ENCODE data around the gene ERG. TPM values are rescaled to one million over a fixed set of nuclear protein-coding genes. Genes with fewer than 3 reads are reported as not detected.
A peak's percentile ranks its signal among the peaks of the same experiment; 100 is the strongest.

The ERG gene
- total RNA-seq, 4 donors from 2014 or later = 4.6 to 7.0 (median 5.1) TPM

GRCh38 chr21:38355353-38355752, 142.9 kb downstream of the ERG start:
- no peak for ATAC-seq
- H3K27ac ChIP-seq = no peak overlapping the region

GRCh38 chr21:38354746-38355145, 143.5 kb downstream of the ERG start:
- Histone ChIP-seq H3K36me3 (no peaks in the 10 kb centered on the region), H3K27me3 (peaks cover 0 to 6% (median 0%) of the 10 kb centered on the region in 3 donors), H3K9me3 (no peaks in the 10 kb centered on the region), H3K4me3 (no peak overlapping the region), H3K4me1 (no peaks in the 10 kb centered on the region), H3K27ac (no peak overlapping the region)
- in situ Hi-C loops (cut with MboI; ENCODE audit: low sequenced_read_pairs in 4 of 4) = loop anchor here (5.0 to 25.0 kb wide), 6 partner anchors 140 to 667 kb away; no protein-coding TSS in a partner anchor
- DNase-seq = no peak
- intact Hi-C loops (cut with DNase I; ENCODE audit: low total_unique reads) = loop anchor here (5.0 kb wide), 3 partner anchors 182 to 847 kb away; no protein-coding TSS in a partner anchor
- TF ChIP-seq CTCF (IDR thresholded peaks at IDR 0.05 in 4 of 5, conservative IDR thresholded peaks at IDR 0.05 in 1 of 5) = no peak
- no peak for TF ChIP-seq POLR2A (IDR thresholded peaks at IDR 0.05)
- ATAC-seq = no peak

More at GRCh38 chr21:38355353-38355752, 142.9 kb downstream of the ERG start:
- Histone ChIP-seq H3K27me3 (peaks cover 0 to 6% (median 0%) of the 10 kb centered on the region in 3 donors), H3K4me1 (no peaks in the 10 kb centered on the region), H3K9me3 (no peaks in the 10 kb centered on the region), H3K36me3 (no peaks in the 10 kb centered on the region), H3K4me3 (no peak overlapping the region)
- TF ChIP-seq POLR2A (IDR thresholded peaks at IDR 0.05) = no peak
- no peak for TF ChIP-seq CTCF (IDR thresholded peaks at IDR 0.05 in 4 of 5, conservative IDR thresholded peaks at IDR 0.05 in 1 of 5)
- no peak for DNase-seq
- intact Hi-C loops (cut with DNase I; ENCODE audit: low total_unique reads) = loop anchor here (5.0 kb wide), 1 partner anchor 183 kb away; no protein-coding TSS in a partner anchor
- in situ Hi-C loops (cut with MboI; ENCODE audit: low sequenced_read_pairs in 4 of 4) = loop anchor here (10.0 to 25.0 kb wide), 4 partner anchors 141 to 668 kb away; no protein-coding TSS in a partner anchor

GRCh38 chr21:38354231-38354630, 144.0 kb downstream of the ERG start:
- TF ChIP-seq CTCF (IDR thresholded peaks at IDR 0.05 in 4 of 5, conservative IDR thresholded peaks at IDR 0.05 in 1 of 5) (no peak), POLR2A (IDR thresholded peaks at IDR 0.05) (no peak)
- H3K9me3 ChIP-seq = no peaks in the 10 kb centered on the region
- no peak for ATAC-seq
- in situ Hi-C loops (cut with MboI; ENCODE audit: low sequenced_read_pairs in 4 of 4) (loop anchor here (5.0 to 25.0 kb wide), 6 partner anchors 139 to 667 kb away; no protein-coding TSS in a partner anchor), intact Hi-C loops (cut with DNase I; ENCODE audit: low total_unique reads) (loop anchor here (5.0 kb wide), 2 partner anchors 197 to 847 kb away; no protein-coding TSS in a partner anchor)
- H3K4me3 ChIP-seq = no peak overlapping the region
- H3K27ac ChIP-seq = no peak overlapping the region
- no peak for DNase-seq
- peaks cover 0 to 6% (median 0%) of the 10 kb centered on the region in 3 donors for H3K27me3 ChIP-seq
- no peaks in the 10 kb centered on the region for H3K36me3 ChIP-seq
- no peaks in the 10 kb centered on the region for H3K4me1 ChIP-seq

- H3K4me3 ChIP-seq = no peak overlapping the region
- H3K27ac ChIP-seq = no peak overlapping the region
- in situ Hi-C loops (cut with MboI; ENCODE audit: low sequenced_read_pairs in 4 of 4) = loop anchor here (5.0 to 25.0 kb wide), 6 partner anchors 138 to 665 kb away; no protein-coding TSS in a partner anchor
- no peaks in the 10 kb centered on the region for H3K4me1 ChIP-seq
- peaks cover 0 to 6% (median 0%) of the 10 kb centered on the region in 3 donors for H3K27me3 ChIP-seq
- H3K9me3 ChIP-seq = no peaks in the 10 kb centered on the region
- intact Hi-C loops (cut with DNase I; ENCODE audit: low total_unique reads) = loop anchor here (1.0 to 5.0 kb wide), 3 partner anchors 134 to 845 kb away; no protein-coding TSS in a partner anchor
- peak; percentile 22 to 59 (median 38) for TF ChIP-seq CTCF (IDR thresholded peaks at IDR 0.05 in 4 of 5, conservative IDR thresholded peaks at IDR 0.05 in 1 of 5)
- no peak for TF ChIP-seq POLR2A (IDR thresholded peaks at IDR 0.05)
- no peaks in the 10 kb centered on the region for H3K36me3 ChIP-seq
- no peak for DNase-seq
- no peak for ATAC-seq
Measured at GRCh38 chr21:38352536-38353219, 145.6 kb downstream of the ERG start.
